HG03066 (cell line): ENCODE results near the gene ZNF208.
"Not testable (repeated sequence)": the region's sequence is repeated elsewhere in the genome, so short reads cannot be mapped to it uniquely, and the experiment has no call there.

Source experiments
- ATAC-seq: cut with Tn5 transposase; IDR thresholded peaks from one replicate; pipeline ENCODE4 v1.9.1; 2021; ENCODE audit warnings: low read depth; ENCODE audit not compliant: unreplicated experiment

ZNF208 gene

DNA sequence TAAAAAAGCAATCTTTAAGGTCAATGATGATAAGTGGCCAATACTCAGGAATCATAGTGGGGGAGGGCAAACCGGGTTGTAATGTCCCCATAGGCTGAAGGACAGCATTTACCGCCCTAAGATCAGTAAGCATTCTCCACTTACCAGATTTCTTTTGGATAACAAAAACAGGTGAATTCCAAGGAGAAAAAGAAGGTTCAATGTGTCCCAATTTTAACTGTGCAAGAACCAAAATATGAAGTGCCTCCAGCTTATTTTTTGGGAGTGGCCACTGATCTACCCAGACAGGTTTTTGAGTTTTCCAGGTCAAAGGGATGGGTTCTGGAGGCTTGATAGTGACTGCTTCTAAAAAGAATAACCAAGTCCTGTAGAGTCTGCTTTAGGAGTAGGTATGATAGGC, 125.2 kb downstream of the ZNF208 start:
- not testable (repeated sequence) for ATAC-seq

DNA sequence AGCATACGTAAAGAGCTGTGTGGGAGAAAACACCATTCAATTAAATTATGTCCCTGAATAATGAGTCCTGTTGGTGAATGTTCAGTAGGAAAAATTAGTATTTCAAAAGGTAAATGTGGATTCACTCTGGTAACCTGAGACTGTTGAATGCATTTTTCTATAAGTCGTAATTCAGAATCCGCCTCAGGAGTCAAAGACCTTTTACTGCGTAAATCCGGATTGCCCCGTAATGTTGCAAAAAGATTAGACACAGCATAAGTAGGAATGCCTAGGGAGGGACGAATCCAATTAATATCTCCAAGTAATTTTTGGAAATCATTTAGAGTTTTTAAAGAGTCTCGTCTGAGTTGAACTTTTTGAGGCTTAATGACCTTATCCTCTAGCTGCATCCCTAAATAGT, 126.0 kb downstream of the ZNF208 start:
- not testable (repeated sequence) for ATAC-seq

DNA sequence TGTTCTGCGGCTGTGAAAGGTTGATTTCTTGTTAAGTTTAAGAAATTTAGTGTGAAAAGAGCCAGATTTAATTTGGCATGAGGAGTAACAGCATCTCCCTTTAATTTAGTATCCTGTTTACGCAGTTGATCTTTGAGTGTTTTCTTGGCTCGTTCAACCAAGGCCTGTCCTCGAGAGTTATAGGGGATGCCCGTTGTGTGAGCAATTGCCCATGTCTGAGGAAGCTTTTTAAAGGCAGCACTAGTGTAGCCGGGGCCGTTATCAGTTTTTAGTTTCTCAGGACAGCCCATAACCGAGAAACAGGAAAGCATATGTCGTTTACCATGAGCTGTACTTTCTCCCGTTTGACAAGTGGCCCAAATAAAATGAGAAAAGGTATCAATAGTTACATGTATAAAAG, 127.2 kb downstream of the ZNF208 start:
- ATAC-seq: no peak
